ENCODE measurements around the gene ADCY2. TPM values are rescaled to one million over a fixed set of nuclear protein-coding genes. Genes with fewer than 3 reads are reported as not detected.

ADCY2 gene
- total and polyA plus RNA-seq, 9 of the 15 experiments (the other 6 are each of a cell fraction or from before 2014, with no cell fraction given), result 0.01 to 0.15 (median 0.03) TPM; not detected in 5

DNA sequence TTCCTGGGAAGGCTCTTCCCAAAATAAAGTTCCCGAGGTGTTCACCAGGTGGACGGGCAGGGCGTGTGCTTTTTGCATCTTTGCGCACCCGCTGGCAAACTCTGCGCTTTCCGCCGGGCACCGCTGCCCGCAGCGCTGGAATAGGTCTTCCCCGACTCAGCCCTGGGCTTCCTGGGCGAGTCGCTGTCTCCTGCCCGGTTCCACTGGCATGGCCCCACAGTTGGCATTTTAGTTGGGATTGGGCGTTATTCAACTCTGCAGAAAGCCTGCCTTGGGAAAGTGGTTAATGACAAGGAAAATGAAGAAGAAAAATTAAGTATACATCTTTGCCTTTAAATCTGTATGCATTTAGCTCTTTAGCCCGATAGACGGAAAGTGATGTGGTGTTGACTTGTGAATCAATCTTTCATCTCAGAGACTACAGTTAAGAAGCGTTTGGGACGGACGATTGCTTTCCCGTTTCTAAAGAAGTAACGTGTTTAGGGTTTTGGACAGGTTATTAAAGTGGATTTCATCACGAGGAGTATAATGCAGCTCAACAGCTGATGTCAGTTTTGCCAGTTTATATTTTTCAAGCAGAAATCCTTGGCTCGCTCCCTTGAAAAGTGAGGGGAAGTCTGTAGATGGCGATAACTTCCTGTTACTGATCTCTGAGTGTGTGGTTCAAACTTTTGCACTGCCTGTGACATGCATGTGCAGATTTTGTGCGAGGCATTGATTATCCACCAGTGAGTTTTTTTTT lies 946 bp downstream of the ADCY2 start:
- POLR2A ChIA-PET, result no interaction called here
- no peak overlapping the region for H3K4me2 ChIP-seq (ENCODE audit: insufficient read depth, low read length)

DNA sequence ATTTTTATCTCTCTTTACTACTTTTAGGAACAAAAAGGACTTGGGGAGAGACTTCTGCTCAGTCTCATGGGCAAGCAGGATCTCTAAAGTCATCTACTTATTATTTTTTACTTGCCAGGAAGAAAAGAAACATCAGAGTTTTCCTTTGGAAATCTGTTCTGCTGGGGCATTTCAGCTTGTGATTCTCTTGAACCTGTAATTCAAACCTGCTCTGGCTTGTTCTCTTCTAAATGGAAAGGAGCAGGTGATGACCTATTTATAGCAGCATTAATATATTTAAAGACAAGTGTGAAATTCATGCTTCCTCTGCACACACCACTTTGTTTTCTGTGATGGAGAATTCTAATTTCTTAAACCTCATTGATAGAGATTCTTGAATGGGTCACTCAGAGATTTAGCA lies 2.0 kb downstream of the ADCY2 start:
- FAIRE-seq, result no peak
- Histone ChIP-seq H3K27me3 (ENCODE audit: control insufficient read depth in 2 of 2, insufficient read depth in 2 of 2, low read length in 2 of 2) (peaks cover 0 to 20% of the 10 kb centered on the region in 2 experiments; a peak in 2 of 5 replicates), H4K20me1 (replicated peaks; ENCODE audit: control insufficient read depth, insufficient read depth, low read length) (no peaks in the 10 kb centered on the region), H3K27ac (ENCODE audit: extremely low read depth, low read depth, low read length) (no peak overlapping the region), H3K4me1 (replicated peaks in 1 of 2; ENCODE audit: control insufficient read depth in 2 of 2, insufficient read depth in 2 of 2, low read length in 2 of 2) (peaks cover 0 to 10% of the 10 kb centered on the region in 2 experiments; a peak in 1 of 5 replicates), H3K9me3 (replicated peaks; ENCODE audit: control insufficient read depth, insufficient read depth, low read depth, low read length) (no peaks in the 10 kb centered on the region), H3K9me1 (ENCODE audit: control insufficient read depth, insufficient read depth, low read length) (no peaks in the 10 kb centered on the region), H3K79me2 (ENCODE audit: control insufficient read depth, insufficient read depth, low read length) (no peaks in the 10 kb centered on the region), H2AFZ (ENCODE audit: low read depth, low read length) (no peak overlapping the region), H3K4me3 (no peak overlapping the region), H3K4me2 (ENCODE audit: insufficient read depth, low read length) (no peak overlapping the region), H3K36me3 (ENCODE audit: control insufficient read depth, insufficient read depth, low read length) (no peaks in the 10 kb centered on the region), H3K9ac (ENCODE audit: insufficient read depth in 1 of 2, low read depth in 2 of 2, low read length in 2 of 2) (no peak overlapping the region)
- no TSS peak for BruUV-seq (replicated peaks)
- POLR2A ChIA-PET, result no interaction called here
- no peak for DNase-seq (ENCODE audit: extremely low read depth in 1 of 4, low spot score in 3 of 4)
- intact Hi-C loops (cut with micrococcal nuclease), result loop anchor here (10.0 kb wide), 1 partner anchor 347 kb away; no protein-coding TSS in a partner anchor
- ATAC-seq, result no peak
- TF ChIP-seq, protein P1, sequence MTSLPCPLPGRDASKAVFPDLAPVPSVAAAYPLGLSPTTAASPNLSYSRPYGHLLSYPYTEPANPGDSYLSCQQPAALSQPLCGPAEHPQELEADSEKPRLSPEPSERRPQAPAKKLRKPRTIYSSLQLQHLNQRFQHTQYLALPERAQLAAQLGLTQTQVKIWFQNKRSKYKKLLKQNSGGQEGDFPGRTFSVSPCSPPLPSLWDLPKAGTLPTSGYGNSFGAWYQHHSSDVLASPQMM (CRISPR knock-in tag; IDR thresholded peaks at IDR 0.05), result no peak
- no peak for TF ChIP-seq CBX8 (IDR thresholded peaks at IDR 0.05; ENCODE audit: borderline replicate concordance, extremely low read depth, low read depth, low read length, poor library complexity, severe bottlenecking)
- in situ Hi-C loops (cut with MboI), result no loop called here
- CTCF ChIA-PET (ENCODE audit: low intra/inter-chr PET ratio), result interaction anchor here (0.6 kb wide), 1 partner anchor 364 kb away, joined by 3 read pairs; no protein-coding TSS in a partner anchor

More for the DNA sequence above, 946 bp downstream of the ADCY2 start:
- no peaks in the 10 kb centered on the region for H3K36me3 ChIP-seq (ENCODE audit: control insufficient read depth, insufficient read depth, low read length)
- in situ Hi-C loops (cut with MboI) (no loop called here), intact Hi-C loops (cut with micrococcal nuclease) (loop anchor here (10.0 kb wide), 1 partner anchor 348 kb away; no protein-coding TSS in a partner anchor)
- FAIRE-seq (no peak), DNase-seq (ENCODE audit: extremely low read depth in 1 of 4, low spot score in 3 of 4) (no peak), ATAC-seq (no peak)
- no peak overlapping the region for H3K27ac ChIP-seq (ENCODE audit: extremely low read depth, low read depth, low read length)
- H3K9me3 ChIP-seq (replicated peaks; ENCODE audit: control insufficient read depth, insufficient read depth, low read depth, low read length), result no peaks in the 10 kb centered on the region
- WGBS (ENCODE audit: insufficient coverage, low coverage, missing lambda C conversion rate), result 11% methylated on average over 26 of the region's 27 CpGs
- TF ChIP-seq ZNF212 (CRISPR knock-in tag; IDR thresholded peaks at IDR 0.05), result no peak
- TF ChIP-seq PCBP1 (IDR thresholded peaks at IDR 0.05; ENCODE audit: low read depth, low read length, poor library complexity, severe bottlenecking), result no peak
- TF ChIP-seq SIX5 (IDR thresholded peaks at IDR 0.05; ENCODE audit: borderline replicate concordance in 1 of 2, insufficient read depth in 1 of 2, low read depth in 1 of 2, low read length in 2 of 2), result no peak
- BruUV-seq (replicated peaks), result no TSS peak
- H3K4me3 ChIP-seq, result no peak overlapping the region
- CTCF ChIA-PET (ENCODE audit: low intra/inter-chr PET ratio), result no interaction called here
- no peaks in the 10 kb centered on the region for H3K79me2 ChIP-seq (ENCODE audit: control insufficient read depth, insufficient read depth, low read length)
- H3K4me1 ChIP-seq (replicated peaks in 1 of 2; ENCODE audit: control insufficient read depth in 2 of 2, insufficient read depth in 2 of 2, low read length in 2 of 2), result peaks cover 0 to 10% of the 10 kb centered on the region in 2 experiments; a peak in 1 of 5 replicates
- no peaks in the 10 kb centered on the region for H3K9me1 ChIP-seq (ENCODE audit: control insufficient read depth, insufficient read depth, low read length)
- no peak overlapping the region for H3K9ac ChIP-seq (ENCODE audit: insufficient read depth in 1 of 2, low read depth in 2 of 2, low read length in 2 of 2)
- H4K20me1 ChIP-seq (replicated peaks; ENCODE audit: control insufficient read depth, insufficient read depth, low read length), result no peaks in the 10 kb centered on the region
- H2AFZ ChIP-seq (ENCODE audit: low read depth, low read length), result no peak overlapping the region
- peaks cover 0 to 20% of the 10 kb centered on the region in 2 experiments; a peak in 2 of 5 replicates for H3K27me3 ChIP-seq (ENCODE audit: control insufficient read depth in 2 of 2, insufficient read depth in 2 of 2, low read length in 2 of 2)

All from K562 (cell line).